Retinal pigment epithelial cell (primary cell): Measurements from ENCODE around the gene MRLN.
"Not testable (repeated sequence)": the region's sequence is repeated elsewhere in the genome, so short reads cannot be mapped to it uniquely, and the experiment has no call there.

Experiments used
- DNase-seq: peaks from one replicate; pipeline ENCODE4 v3.0.0-alpha.2; 2010; ENCODE audit warnings: low read depth
- H3K4me3 ChIP-seq: 2 replicates; pipeline ENCODE4 v1.5.1; 2011; ENCODE audit warnings: mild to moderate bottlenecking, low read length, control low read depth, moderate library complexity
- CTCF ChIP-seq: conservative IDR thresholded peaks from 2 replicates; pipeline ENCODE4 v1.5.1; 2011; ENCODE audit warnings: low read depth, low read length, control low read depth, inconsistent platforms

Gene MRLN

GRCh38 chr10:59757966-59758365 lies 4.7 kb upstream of the MRLN start:
- H3K4me3 ChIP-seq, result no peak overlapping the region

GRCh38 chr10:59754951-59755350 lies 1.7 kb upstream of the MRLN start:
- no peak for DNase-seq
- no peak for TF ChIP-seq CTCF
- H3K4me3 ChIP-seq, result no peak overlapping the region

More at GRCh38 chr10:59757966-59758365, 4.7 kb upstream of the MRLN start:
- no peak for DNase-seq
- TF ChIP-seq CTCF, result no peak

- H3K4me3 ChIP-seq, result no peak overlapping the region
- DNase-seq, result no peak
- TF ChIP-seq CTCF, result no peak
Measured at GRCh38 chr10:59752278-59752940, 846 bp downstream of the MRLN start.

GRCh38 chr10:59750155-59750945 lies 2.9 kb downstream of the MRLN start:
- H3K4me3 ChIP-seq, result no peak overlapping the region
- DNase-seq, result no peak
- TF ChIP-seq CTCF, result no peak

- no peak for DNase-seq
- no peak for TF ChIP-seq CTCF
- H3K4me3 ChIP-seq, result no peak overlapping the region
Measured at GRCh38 chr10:59748834-59749233, 4.4 kb downstream of the MRLN start.

- no peak for TF ChIP-seq CTCF
- H3K4me3 ChIP-seq, result no peak overlapping the region
- DNase-seq, result no peak
Measured at GRCh38 chr10:59745163-59745650, 8.0 kb downstream of the MRLN start.

GRCh38 chr10:59744762-59745161 lies 8.5 kb downstream of the MRLN start:
- not testable (repeated sequence) for DNase-seq, H3K4me3 ChIP-seq

- H3K4me3 ChIP-seq, DNase-seq: not testable (repeated sequence)
Measured at GRCh38 chr10:59744156-59744555, 9.1 kb downstream of the MRLN start.
